ENCODE measurements around the gene SIRT3. TPM values are rescaled to one million over a fixed set of nuclear protein-coding genes. Genes with fewer than 3 reads are reported as not detected.

Gene SIRT3
- total RNA-seq, 3 donors from 2014 or later: 19.3 to 22.1 (median 22.0) TPM

- ATAC-seq: peak; percentile 78
- Histone ChIP-seq H3K4me1 (ENCODE audit: low read depth) (peaks cover 29% of the 10 kb centered on the region), H3K9me3 (no peaks in the 10 kb centered on the region), H3K36me3 (ENCODE audit: low read depth) (no peaks in the 10 kb centered on the region), H3K4me3 (no peak overlapping the region)
- peak; percentile 60 to 85 (median 74) for DNase-seq
- TF ChIP-seq CTCF (IDR thresholded peaks at IDR 0.05): no peak
- intact Hi-C loops (cut with DNase I, micrococcal nuclease): no loop called here
Measured at GRCh38 chr11:279966-280705, 44.0 kb upstream of the SIRT3 start.

GRCh38 chr11:279040-279965, 43.2 kb upstream of the SIRT3 start:
- no peaks in the 10 kb centered on the region for H3K36me3 ChIP-seq (ENCODE audit: low read depth)
- intact Hi-C loops (cut with DNase I, micrococcal nuclease): no loop called here
- no peak for TF ChIP-seq CTCF (IDR thresholded peaks at IDR 0.05)
- peak; percentile 47 for ATAC-seq
- H3K4me1 ChIP-seq (ENCODE audit: low read depth): peaks cover 29% of the 10 kb centered on the region
- peak in 2 of 3 donors; percentile 55 to 71 for DNase-seq
- H3K4me3 ChIP-seq: no peak overlapping the region
- H3K9me3 ChIP-seq: no peaks in the 10 kb centered on the region

- ATAC-seq (no peak), DNase-seq (peak in 1 of 3 donors; percentile 31)
- H3K4me1 ChIP-seq (ENCODE audit: low read depth): peaks cover 29% of the 10 kb centered on the region
- intact Hi-C loops (cut with DNase I, micrococcal nuclease): no loop called here
- H3K36me3 ChIP-seq (ENCODE audit: low read depth): no peaks in the 10 kb centered on the region
- no peak within 1 kb of the TSS for H3K4me3 ChIP-seq
- no peaks in the 10 kb centered on the region for H3K9me3 ChIP-seq
- TF ChIP-seq CTCF (IDR thresholded peaks at IDR 0.05): no peak
Measured at GRCh38 chr11:278001-278951, 42.1 kb upstream of the SIRT3 start, which contains the start of gene NLRP6. Gene NLRP6, plus strand, starts transcription at chr11:278407. Its CDS starts 163 bp downstream, at chr11:278570.

GRCh38 chr11:276219-276618, 40.1 kb upstream of the SIRT3 start:
- Histone ChIP-seq H3K4me1 (ENCODE audit: low read depth) (peaks cover 24% of the 10 kb centered on the region), H3K4me3 (no peak overlapping the region), H3K36me3 (ENCODE audit: low read depth) (no peaks in the 10 kb centered on the region), H3K9me3 (no peaks in the 10 kb centered on the region)
- ATAC-seq (no peak), DNase-seq (no peak)
- TF ChIP-seq CTCF (IDR thresholded peaks at IDR 0.05): no peak
- intact Hi-C loops (cut with DNase I, micrococcal nuclease): no loop called here

- Histone ChIP-seq H3K9me3 (no peaks in the 10 kb centered on the region), H3K36me3 (ENCODE audit: low read depth) (no peaks in the 10 kb centered on the region), H3K4me1 (ENCODE audit: low read depth) (no peaks in the 10 kb centered on the region), H3K4me3 (no peak overlapping the region)
- DNase-seq (peak in 1 of 3 donors; percentile 37), ATAC-seq (no peak)
- no peak for TF ChIP-seq CTCF (IDR thresholded peaks at IDR 0.05)
- intact Hi-C loops (cut with DNase I, micrococcal nuclease): no loop called here
Measured at GRCh38 chr11:272931-273198, 36.7 kb upstream of the SIRT3 start.

Data from mucosa of descending colon (tissue), 3 donors.